GM21367 (cell line): ENCODE data around the gene OS9.
A peak's percentile ranks its signal among the peaks of the same experiment; 100 is the strongest.
"Not testable (repeated sequence)": the region's sequence is repeated elsewhere in the genome, so short reads cannot be mapped to it uniquely, and the experiment has no call there.

ENCODE experiments used
- ATAC-seq: cut with Tn5 transposase; IDR thresholded peaks from one replicate; pipeline ENCODE4 v1.9.1; 2021; ENCODE audit not compliant: unreplicated experiment

The OS9 gene

GRCh38 chr12:57693659-57694458, at the start of gene OS9:
OS9 (plus strand) TSS chr12:57694132; CDS start chr12:57694162, 30 bp downstream.
- peak; percentile 95 for ATAC-seq

- not testable (repeated sequence) for ATAC-seq
Observed at GRCh38 chr12:57645990-57646658, 47.8 kb upstream of the OS9 start.

GRCh38 chr12:57646659-57647049, 47.3 kb upstream of the OS9 start:
- ATAC-seq: not testable (repeated sequence)

- ATAC-seq: no peak
Observed at GRCh38 chr12:57654042-57654441, 39.9 kb upstream of the OS9 start.

- ATAC-seq: no peak
Observed at GRCh38 chr12:57655541-57656240, 38.2 kb upstream of the OS9 start.

- ATAC-seq: not testable (repeated sequence)
Observed at GRCh38 chr12:57656408-57656807, 37.5 kb upstream of the OS9 start.

GRCh38 chr12:57657744-57658143, 36.2 kb upstream of the OS9 start:
- no peak for ATAC-seq

GRCh38 chr12:57658890-57659289, 35.0 kb upstream of the OS9 start:
- no peak for ATAC-seq

GRCh38 chr12:57661376-57661775, 32.6 kb upstream of the OS9 start:
- ATAC-seq: no peak

- ATAC-seq: not testable (repeated sequence)
Observed at GRCh38 chr12:57665066-57665820, 28.7 kb upstream of the OS9 start.

GRCh38 chr12:57666897-57667296, 27.0 kb upstream of the OS9 start:
- ATAC-seq: no peak

GRCh38 chr12:57669691-57670090, 24.2 kb upstream of the OS9 start:
- not testable (repeated sequence) for ATAC-seq

GRCh38 chr12:57671811-57672210, 22.1 kb upstream of the OS9 start:
- ATAC-seq: not testable (repeated sequence)

GRCh38 chr12:57672801-57673200, 21.1 kb upstream of the OS9 start:
- ATAC-seq: no peak

GRCh38 chr12:57674691-57675090, 19.2 kb upstream of the OS9 start:
- no peak for ATAC-seq

- ATAC-seq: not testable (repeated sequence)
Observed at GRCh38 chr12:57677947-57678346, 16.0 kb upstream of the OS9 start.

GRCh38 chr12:57679697-57680096, 14.2 kb upstream of the OS9 start:
- no peak for ATAC-seq

- no peak for ATAC-seq
Observed at GRCh38 chr12:57687862-57688261, 6.1 kb upstream of the OS9 start.

- no peak for ATAC-seq
Observed at GRCh38 chr12:57688931-57689330, 5.0 kb upstream of the OS9 start.

- no peak for ATAC-seq
Observed at GRCh38 chr12:57692500-57692899, 1.4 kb upstream of the OS9 start.

GRCh38 chr12:57693317-57693658, 644 bp upstream of the OS9 start:
- ATAC-seq: no peak
